AML-193 (cell line): ENCODE data around the gene MAP2K7.

Source experiments
- DNase-seq, 2 experiments: peaks; one replicate each; lab custom pipeline; 2025; lab: John Stamatoyannopoulos, UW

The MAP2K7 gene

DNA sequence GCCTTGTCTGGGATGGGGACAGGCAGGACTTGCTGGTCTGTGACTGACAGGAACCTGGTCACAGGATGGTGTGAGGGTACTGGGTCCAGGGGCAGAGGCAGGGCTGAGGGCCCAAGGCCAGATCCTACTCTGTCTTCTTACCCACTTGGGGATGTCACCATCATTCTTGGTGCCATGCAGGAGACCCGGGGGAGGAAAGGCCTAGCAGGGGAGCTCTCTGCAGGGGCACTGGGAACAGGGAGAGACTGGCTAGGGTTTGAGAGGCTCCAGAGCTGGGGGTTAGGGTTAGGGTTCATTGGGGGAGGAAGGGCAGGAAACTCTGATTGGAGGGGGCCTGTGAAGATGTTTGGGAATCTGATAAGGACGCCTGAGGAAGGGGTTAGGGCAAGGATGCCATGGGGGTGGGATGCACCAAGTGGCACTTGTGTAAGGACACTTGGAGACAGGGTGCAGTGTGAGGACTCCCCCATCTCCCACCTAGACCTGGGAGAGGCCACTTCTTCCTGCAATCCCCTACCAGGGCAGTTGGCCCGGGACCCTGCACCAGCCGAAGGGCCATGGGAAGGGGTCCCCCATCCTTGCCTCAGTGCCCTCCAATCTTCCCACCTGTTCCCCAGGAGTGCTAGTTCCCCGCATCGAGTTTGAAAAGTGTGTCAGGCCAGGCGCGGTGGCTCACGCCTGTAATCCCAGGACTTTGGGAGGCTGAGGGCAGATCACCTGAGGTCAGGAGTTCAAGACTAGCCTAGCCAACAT, 36.4 kb upstream of the MAP2K7 start:
- no peak for DNase-seq

DNA sequence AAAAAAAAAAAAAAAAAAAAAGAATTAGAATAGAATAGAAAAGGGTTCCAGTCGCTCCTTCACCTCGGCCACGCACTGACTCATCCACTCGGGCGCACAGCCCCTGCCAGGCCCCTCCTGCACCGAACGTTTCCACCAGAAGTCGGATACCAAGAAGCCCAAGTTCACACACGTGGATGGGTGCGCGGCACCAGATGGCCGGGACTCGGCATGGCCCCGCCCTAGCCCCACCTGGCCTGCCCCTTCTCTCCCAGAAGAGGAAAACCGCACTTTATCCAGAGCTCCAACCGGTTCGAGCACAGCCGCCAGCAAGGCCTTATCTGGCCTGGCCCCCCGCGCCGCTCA, 35.4 kb upstream of the MAP2K7 start:
- DNase-seq = no peak

DNA sequence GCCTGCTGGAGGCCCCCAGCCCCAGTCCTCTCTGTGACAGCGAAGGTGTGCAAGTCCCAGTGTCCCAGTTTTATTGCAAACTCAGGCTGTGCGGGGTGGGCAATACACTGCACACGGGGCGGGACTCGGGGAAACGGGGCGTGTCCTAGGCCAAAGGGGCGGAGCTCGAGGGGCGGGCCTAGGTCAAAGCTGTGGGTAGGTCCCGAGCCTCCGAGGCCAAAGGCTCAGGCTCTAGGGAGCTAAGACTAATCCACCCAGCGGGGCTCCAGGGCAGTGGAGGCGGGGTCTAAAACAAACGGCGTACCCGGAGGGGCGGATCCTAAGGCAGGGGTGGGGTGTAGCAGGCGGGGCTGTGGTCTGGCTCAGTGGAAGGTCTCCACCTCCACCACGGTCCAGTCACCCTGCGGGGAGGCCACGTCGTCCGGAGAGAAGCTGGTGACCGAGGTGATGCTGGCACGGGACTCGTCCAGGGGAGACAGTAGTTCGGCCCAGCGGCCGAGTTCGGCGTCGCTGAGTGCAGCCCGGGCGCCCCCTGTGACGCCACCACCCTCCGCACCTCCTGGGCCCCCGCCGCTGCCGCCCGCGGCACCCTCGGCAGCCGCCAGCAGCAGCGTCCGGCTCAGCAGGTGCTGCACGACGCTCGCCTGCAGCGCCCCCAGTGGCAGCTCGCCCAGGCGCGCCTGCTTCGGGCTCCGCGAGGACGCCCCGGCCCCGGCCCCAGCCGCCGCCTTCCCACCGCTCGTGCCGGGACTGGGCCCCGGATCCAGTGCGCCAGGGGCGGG, 34.8 kb upstream of the MAP2K7 start:
- DNase-seq = peak; percentile 70 to 76

DNA sequence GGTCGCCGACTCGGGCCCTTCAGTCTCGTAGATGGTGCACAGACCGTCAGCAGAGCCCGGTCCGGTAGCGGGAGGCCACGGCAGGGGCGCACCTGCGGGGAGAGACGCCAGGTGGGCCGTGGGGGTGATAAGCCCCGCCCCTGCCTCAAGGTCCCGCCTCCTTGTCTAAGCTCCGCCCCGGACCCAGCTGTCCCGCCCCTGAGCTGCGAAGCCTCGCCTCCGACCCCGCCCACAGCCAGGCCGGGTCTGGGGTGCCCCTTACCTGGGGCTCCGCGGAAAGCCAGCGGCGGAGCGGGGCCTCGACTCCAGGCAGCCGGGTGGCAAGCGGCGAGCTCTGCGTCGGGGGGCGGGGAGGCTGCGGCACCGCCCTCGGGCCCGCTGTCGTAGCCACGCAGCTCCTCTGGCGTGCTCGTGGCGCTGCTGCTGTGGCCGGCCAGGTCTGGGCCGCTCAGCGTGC, 34.2 kb upstream of the MAP2K7 start:
- DNase-seq = peak in 1 of 2 experiments; percentile 31

DNA sequence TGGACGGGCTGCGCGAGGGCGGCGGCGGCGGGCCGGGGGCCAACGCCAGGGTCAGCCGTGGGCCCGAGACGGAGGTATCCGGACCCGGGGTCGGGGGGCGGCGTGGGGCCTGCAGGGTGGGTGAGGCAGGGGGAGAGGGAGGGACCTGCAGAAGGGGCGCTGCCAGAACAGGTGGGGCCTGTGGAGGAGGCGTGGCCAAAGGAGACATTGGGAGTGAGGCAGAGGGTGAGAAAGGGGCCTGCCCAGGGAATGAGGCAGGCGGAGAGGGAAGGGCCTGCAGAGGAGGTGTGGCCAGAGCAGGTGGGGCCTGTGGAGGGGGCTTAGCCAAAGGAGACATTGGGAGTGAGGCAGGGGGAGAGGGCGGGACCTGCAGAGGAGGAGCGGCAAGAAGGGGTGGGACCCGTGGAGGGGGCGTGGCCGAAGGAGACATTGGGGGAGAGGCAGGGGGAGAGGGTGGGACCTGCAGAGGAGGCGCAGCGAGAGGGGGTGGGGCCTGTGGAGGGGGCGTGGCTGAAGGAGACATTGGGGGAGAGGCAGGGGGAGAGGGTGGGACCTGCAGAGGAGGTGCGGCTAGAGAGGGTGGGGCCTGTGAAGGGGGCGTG, 33.7 kb upstream of the MAP2K7 start:
- DNase-seq = peak in 1 of 2 experiments; percentile 30

DNA sequence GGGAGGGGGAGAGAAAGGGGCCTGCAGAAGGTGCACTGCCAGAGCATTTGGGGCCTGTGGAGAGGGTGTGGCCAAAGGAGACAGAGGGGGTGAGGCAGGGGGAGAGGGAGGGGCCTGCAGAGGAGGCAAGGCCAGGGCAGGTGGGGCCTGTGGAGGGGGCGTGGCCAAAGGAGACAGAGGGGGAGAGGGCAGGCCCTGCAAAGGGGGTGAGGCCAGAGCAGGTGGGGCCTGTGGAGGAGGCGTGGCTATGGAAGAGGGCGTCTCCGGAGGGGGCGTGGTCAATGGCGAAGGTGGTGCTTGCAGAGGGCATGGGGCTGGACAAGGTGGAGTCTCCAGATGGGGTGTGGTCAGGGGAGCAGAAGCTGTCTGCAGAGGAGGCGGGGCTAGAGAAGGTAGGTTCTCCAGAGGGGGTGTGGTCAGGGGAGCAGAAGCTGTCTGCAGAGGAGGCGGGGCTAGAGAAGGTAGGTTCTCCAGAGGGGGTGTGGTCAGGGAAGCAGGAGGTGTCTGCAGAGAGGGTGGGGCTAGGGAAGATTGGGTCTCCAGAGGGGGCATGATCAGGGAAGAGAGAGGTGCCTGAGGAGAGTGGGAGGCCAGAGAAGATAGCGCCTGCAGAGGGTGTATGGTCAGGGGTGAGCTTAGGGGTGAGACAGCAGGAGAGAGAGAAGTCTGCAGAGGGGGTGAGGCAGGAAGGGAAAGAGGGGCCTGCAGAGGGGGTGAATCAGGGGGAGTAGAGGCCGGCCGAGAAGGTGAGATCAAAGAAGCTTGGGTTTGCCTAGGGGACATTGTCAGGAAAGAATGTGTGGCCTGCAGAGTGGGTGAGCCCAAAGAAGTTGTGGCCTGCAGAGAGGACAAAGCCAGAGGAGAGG, 32.9 kb upstream of the MAP2K7 start:
- peak; percentile 16 to 17 for DNase-seq

DNA sequence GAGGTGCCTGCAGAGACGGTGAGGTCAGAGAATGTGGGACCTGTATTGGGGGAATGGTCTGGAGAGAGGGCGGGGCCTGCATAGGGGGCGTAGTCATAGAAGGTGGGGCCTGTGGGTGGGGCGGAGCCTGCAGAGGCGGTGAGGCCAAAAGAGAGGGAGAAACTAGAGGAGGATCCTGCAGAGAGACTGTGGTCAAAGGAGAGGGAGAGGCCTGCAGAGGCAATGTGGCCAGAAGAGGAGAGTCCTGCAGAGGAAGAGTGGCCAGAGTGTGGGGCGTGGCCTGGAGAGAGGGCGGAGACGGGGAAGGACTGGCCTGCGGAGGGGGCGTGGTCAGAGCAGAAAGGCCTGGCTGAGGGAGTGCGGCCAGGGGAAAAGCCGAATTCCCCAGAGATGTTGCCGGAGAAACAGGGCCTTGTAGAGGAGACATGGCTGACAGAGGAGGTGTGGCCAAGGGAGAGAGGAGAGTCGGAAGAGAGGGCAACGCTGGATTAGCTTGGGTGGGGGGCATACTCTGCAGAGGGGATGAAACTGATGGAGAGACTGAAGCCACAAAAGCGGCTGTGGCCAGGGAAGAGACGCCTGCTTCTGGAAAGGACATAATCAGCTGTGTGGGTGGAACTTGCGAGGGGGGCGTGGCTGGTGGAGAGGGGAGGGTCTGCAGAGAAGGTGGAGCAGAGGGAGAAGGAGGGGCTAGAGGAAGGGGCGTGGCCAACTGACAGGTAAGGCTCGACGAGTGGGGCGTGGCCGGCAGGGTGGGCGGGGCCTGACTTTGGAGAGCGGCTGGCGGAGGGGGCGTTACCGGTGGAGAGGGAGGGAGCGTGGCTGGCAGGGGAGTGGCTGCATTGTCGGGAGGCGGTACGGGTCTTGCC, 32.0 kb upstream of the MAP2K7 start:
- peak; percentile 8 to 10 for DNase-seq

DNA sequence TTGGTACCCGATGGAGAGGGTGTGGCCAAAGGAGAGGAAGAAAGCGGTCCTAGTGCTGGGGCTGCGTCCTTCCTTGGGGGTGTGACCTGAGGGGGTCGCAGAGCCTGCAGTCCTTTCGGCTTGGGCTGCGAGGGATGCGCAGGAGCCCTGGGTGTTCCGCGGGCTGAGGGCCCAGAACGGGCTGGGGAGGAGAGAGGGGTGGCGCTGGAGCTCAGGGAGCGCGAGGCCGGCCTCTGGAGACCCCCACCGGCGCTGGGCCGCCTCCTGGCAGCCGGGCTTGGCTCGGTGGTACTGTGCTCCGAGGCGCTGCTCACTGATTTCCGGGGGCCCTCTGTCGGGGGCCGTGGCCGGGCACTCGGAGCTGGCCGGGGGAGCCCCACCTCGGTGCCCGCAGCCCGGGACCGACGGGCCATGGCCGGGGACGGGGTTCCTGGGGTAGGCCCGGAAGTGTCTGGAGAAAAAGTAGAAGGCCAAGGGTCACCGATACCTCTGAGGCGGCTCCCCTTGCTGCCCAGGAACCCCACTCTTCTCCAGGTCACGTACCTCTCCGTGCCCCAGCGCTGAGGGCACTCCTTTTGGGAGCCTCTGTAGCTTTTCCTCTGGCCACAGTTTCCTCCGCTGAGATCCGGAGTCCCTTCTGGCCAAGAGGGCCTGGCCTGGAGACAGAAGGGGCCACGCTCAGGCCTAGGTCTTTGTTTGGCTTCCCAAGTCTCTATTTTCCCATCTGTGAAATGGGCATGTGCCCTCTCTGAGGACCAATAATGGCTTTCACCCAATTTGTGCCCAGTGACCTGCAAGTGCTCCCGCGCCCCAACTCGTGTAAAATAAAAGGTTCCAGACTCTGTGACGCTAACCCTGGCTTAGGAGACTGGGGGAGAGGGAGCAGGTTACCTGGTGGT, 31.1 kb upstream of the MAP2K7 start:
- DNase-seq = no peak

DNA sequence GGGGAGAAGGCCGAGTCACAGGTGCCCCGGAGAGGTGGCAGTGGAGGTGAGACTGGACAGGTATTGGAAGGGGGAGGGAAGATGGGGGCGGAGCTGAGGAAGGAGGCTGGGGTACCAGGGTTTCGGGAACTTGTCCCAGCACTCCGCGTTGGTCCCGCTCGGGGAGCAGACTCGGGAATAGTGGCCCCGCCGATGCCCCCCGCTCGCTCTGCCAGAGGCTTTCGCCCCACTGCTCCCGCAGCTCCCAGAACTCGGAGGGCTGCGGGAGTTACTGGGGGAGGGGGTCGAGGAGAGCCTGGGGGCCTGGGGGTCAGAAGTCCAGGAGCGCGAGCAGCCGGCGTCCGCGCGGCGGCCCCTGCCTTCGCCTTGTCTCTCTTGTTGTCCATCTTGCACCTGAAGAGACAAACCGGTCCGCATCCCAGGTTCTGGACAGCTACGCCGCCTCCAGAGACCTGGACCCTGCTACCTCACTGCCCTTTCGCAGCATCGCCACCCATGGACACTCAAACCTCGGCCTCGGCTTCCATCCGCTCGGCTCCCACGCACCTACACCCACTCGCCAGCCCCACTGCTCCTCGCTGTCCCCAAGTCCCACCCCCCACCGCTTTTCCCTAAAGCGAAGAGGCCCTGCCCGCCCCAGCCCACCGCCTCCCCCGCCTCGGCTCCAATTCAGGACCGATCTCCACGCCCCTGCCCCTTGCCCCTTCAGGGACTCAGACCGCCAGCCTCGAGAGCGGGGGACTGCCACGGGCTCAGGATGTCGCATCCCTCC, 30.2 kb upstream of the MAP2K7 start:
- DNase-seq = no peak

DNA sequence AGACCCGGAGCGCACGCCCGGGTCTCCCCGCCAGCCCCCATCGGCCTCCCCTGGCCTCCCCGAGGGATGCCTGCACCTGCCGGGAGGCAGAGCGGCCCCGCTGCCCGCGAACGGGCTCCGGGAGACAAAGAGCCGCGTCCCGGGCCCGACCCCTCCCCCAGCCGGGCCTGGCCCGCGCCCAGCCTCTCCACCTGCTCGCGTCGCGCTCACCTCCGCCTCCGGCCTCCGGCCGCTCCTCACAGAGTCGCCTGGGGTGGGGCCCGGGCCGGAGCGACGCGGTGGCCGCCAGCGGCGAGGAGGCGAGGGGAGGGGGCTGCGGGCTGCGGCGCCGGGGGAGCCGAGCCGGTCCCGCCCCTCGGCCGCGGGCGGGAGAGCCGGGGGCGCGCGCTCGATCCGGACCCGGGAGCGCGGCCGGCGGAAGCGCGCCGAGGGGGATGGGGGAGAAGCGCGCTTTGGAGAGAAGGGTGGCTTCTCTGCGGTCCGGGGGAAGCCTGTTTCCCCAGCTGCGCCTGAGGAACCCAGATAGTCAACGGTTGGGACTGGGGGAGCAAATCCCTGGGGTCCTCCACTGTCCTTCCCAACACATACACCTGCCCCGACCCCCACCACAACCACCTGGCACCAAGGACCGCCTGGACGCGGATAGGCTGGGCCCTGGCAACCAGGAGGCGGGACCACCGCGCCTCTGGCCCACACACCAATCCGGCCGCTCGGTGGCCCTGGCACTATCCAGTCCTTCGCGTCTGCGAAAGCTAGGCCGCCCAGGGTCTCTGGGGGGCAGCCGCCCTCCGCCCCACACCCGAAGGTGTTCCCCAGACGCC, 29.4 kb upstream of the MAP2K7 start, which contains the start of gene PRR36:
Gene PRR36, minus strand, starts transcription at position 315 of the 821 bp plus-strand sequence. CDS start 701 bp downstream, outside the sequence.
- peak in 1 of 2 experiments; percentile 5 for DNase-seq

DNA sequence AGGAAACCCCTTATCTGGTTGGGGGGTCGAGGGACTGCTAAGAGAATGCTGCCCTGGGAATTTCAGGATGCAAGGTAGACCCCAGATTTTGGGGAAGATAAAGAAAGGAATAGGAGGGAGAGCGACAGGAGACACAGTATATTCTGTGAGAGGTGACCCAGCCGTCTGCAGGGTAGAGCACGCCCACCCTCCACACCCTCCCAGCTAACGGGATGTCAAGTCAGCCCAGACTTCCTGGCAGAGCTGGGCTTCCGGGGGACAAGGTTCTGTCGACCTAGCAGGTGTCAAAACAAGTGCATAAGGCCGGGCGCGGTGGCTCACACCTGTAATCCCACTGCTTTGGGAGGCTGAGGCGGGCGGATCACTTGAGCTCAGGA, 28.8 kb upstream of the MAP2K7 start:
- DNase-seq = no peak

DNA sequence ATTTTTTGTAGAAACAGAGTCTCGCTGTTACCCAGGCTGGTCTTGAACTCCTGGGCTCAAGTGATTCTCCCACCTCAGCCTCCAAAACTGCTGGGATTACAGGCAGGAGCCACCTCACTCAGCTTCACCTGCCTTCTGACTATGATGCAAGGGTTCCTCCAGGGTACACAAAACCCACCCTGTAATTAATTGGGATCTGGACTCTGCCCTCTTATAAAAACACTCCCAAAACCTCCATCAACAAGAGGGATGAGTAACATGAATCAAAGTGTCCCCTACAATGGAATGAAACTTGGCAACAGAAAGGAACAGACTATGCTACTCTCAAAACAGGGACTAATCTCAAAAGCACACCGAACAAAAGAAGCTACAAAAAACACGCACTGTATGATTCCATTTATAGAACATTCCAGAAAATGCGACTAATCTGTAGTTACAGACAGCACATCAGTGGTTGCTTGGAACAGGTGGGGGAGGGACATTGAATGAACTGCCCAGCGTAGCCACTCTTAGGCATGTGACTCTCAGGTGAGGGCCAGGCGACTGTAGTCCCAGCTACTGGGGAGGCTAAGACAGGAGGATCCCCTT, 26.3 kb upstream of the MAP2K7 start:
- DNase-seq = no peak

DNA sequence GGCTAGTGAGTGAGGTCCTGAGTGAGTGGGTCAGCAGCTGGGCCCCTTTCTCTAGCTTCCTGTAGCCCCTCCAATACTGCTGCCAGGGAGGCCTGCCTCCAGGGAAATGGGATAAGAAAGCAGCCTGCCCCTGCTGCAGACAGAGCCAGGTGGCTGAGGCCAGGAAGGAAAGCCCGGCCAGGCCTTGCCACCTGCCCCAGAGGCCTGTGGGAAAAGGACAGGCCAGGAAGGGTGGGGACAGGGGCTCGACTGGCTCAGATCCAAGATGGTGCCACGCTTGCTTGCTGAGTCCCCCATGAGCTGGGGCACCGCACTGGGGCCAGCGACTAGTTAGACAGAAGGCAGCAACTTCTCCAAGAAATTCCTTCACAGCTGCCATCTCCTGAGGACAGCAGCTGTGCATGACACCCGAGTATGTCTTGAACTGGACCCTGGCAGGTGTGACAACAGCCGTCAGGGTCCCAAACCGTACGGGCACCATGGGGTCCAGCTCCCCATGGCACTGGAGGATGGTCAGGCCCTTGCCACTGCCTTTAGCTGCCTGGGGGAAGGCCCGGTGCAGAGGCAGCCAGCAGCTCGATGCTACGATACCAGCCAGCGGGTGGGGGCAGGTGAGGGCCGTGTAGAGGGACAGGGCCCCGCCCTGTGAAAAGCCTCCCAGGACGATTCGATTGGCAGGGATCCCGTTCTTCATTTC, 24.4 kb upstream of the MAP2K7 start:
- DNase-seq = no peak

DNA sequence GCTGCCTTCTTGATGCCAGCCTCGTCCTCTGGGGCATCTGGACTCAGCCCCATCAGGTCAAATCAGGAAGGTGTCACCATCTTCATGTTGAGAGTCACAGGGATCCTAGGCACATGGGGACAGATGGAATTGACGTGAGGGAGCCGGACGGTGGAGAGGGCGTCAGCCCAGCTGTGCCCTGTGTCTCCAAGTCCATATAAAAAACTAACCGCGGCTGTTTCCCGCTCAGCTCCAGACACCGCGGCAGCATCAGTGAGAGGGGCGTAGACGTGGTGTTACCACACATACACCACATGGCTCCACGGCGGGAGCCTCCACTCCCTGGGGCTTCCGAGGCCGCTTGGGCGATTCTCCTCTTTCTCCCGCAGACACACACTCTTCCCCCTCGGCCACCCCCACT, 23.8 kb upstream of the MAP2K7 start:
- no peak for DNase-seq

DNA sequence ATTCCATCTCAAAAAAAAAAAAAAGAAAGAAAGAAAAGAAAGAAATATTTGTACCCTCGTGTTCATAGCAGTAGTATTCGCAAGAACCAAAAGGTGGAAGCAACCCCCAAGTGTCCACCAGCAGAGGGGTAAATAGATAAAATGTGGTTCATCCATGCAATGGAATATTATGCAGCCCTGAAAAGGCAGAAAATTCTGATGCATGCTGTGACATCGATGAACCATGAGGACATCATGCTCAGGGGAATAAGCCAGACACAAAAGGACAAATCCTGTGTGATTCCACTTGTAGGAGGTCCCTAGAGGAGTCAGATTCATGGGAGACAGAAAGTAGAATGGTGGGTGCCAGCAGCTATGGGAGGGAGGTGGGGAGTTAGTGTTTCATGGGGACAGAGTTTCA, 21.8 kb upstream of the MAP2K7 start:
- DNase-seq = no peak

DNA sequence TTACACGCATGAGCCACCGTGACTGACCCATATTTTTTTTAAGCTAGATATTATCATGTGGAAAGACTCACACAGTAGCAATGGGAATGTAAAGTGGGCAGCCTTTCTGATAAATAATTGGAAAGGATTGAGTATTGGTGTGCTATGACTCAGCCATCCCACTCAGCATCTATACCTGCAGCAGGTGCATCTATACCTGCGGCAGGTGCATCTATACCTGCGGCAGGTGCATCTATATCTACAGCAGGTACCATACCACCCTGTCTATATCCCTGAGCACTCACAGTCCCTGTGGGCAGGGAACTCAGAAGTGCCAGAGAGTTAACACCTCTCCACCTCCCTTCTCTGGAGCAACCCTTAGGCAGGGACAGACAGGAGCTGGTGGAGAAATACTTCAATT, 20.6 kb upstream of the MAP2K7 start:
- no peak for DNase-seq
